Panc1 (cell line): ENCODE data around the gene GAL. TPM values are rescaled to one million over a fixed set of nuclear protein-coding genes. Genes with fewer than 3 reads are reported as not detected.

Experiments
- ATAC-seq: fragments of 200-7000 bp; cut with Tn5 transposase; 2 replicates; pipeline ENCODE4 v1.9.1; 2020; ENCODE audit warnings: mild to moderate bottlenecking, moderate library complexity
- BruUV-seq: library from RNA; stranded (reverse); fragments of 400-500 nt; replicated peaks from 2 replicates; lab custom pipeline; 2021; lab: Mats Ljungman, UMichigan
- CTCF ChIA-PET: fragments of 300-600 bp; sonication (Branson Sonifier 250); formaldehyde crosslinking; loops from one replicate; lab custom pipeline; 2022; ENCODE audit warnings: antibody characterized with exemption; lab: Charles Lee
- POLR2A ChIA-PET: fragments of 300-600 bp; sonication (Branson Sonifier 250); formaldehyde crosslinking; loops from one replicate; lab custom pipeline; 2022; ENCODE audit warnings: antibody characterized with exemption; lab: Charles Lee
- DNase-seq: peaks from one replicate; pipeline ENCODE4 v3.0.0-alpha.2; 2010; ENCODE audit warnings: low read depth, low spot score
- H3K27ac ChIP-seq: 2 replicates; pipeline ENCODE4 v1.5.1; 2011; ENCODE audit warnings: mild to moderate bottlenecking, low read length, inconsistent platforms
- H3K27me3 ChIP-seq: fragments of 200-500 bp; sonication (Bioruptor generic); 2 replicates; pipeline ENCODE4 v1.6.0; 2014; ENCODE audit warnings: low read length, inconsistent platforms; ENCODE audit not compliant: control insufficient read depth, insufficient read depth
- H3K36me3 ChIP-seq: fragments of 200-500 bp; sonication (Bioruptor generic); 2 replicates; pipeline ENCODE4 v1.5.1; 2014; ENCODE audit warnings: inconsistent platforms, mild to moderate bottlenecking, low read length, moderate library complexity; ENCODE audit not compliant: control insufficient read depth, insufficient read depth
- H3K4me1 ChIP-seq: 2 replicates; pipeline ENCODE4 v1.5.1; 2011; ENCODE audit warnings: inconsistent platforms, mild to moderate bottlenecking, low read length, moderate library complexity; ENCODE audit not compliant: control insufficient read depth, insufficient read depth
- H3K4me3 ChIP-seq, 2 experiments: 2 replicates each; pipeline ENCODE4 v1.5.1; 2011 to 2012; ENCODE audit warnings: low read depth in 2 of 2, low read length in 2 of 2, mild to moderate bottlenecking in 2 of 2, inconsistent platforms in 1 of 2, moderate library complexity in 1 of 2
- H3K9me3 ChIP-seq: fragments of 200-500 bp; sonication (Bioruptor generic); 2 replicates; pipeline ENCODE4 v1.5.1; 2014; ENCODE audit warnings: low read depth, mild to moderate bottlenecking, inconsistent platforms, low read length, moderate library complexity; ENCODE audit not compliant: control insufficient read depth, insufficient read depth
- POLR2AphosphoS5 ChIP-seq: IDR thresholded peaks from 2 replicates; pipeline ENCODE4 v1.6.1; 2012; ENCODE audit warnings: mild to moderate bottlenecking, low read depth, low read length, moderate library complexity
- REST ChIP-seq, 2 experiments: IDR thresholded peaks; 2 replicates each; pipeline ENCODE4 v1.6.1; 2011 to 2012; ENCODE audit warnings: low read depth in 2 of 2, control low read depth in 1 of 2, low read length in 1 of 2, mild to moderate bottlenecking in 1 of 2, moderate library complexity in 1 of 2; ENCODE audit not compliant: insufficient read depth in 1 of 2
- SIN3A ChIP-seq: IDR thresholded peaks from 2 replicates; pipeline ENCODE4 v1.6.1; 2012; ENCODE audit warnings: low read depth, mild to moderate bottlenecking, low read length, moderate library complexity, borderline replicate concordance; ENCODE audit not compliant: insufficient read depth
- TCF7L2 ChIP-seq: IDR thresholded peaks from 2 replicates; pipeline ENCODE4 v1.6.1; 2011; ENCODE audit warnings: mild to moderate bottlenecking, low read depth, low read length, inconsistent platforms
- in situ Hi-C: cut with HindIII; loops from 2 replicates; pipeline ENCODE4 v1.10.0; 2016; ENCODE audit warnings: low sequenced_read_pairs, low pct_unique_long_range_greater_than_20kb
- intact Hi-C: fragments of 100-400 bp; cut with micrococcal nuclease; formaldehyde crosslinking; loops from one replicate; pipeline ENCODE4 v1.10.0; 2022; ENCODE audit not compliant: unreplicated experiment
- total RNA-seq: library from RNA; stranded (reverse); gene quantifications from one replicate; pipeline ENCODE4 v1.2.1, GENCODE V29; 2021; ENCODE audit not compliant: unreplicated experiment
- TF ChIP-seq, protein P1 (sequence below): fragments of 450-650 bp; IDR thresholded peaks from 2 replicates; pipeline ENCODE4 v1.5.1; 2017; ENCODE audit warnings: mild to moderate bottlenecking

GAL gene
- total RNA-seq, 1 experiment from 2014 or later, result 16.5 TPM

DNA sequence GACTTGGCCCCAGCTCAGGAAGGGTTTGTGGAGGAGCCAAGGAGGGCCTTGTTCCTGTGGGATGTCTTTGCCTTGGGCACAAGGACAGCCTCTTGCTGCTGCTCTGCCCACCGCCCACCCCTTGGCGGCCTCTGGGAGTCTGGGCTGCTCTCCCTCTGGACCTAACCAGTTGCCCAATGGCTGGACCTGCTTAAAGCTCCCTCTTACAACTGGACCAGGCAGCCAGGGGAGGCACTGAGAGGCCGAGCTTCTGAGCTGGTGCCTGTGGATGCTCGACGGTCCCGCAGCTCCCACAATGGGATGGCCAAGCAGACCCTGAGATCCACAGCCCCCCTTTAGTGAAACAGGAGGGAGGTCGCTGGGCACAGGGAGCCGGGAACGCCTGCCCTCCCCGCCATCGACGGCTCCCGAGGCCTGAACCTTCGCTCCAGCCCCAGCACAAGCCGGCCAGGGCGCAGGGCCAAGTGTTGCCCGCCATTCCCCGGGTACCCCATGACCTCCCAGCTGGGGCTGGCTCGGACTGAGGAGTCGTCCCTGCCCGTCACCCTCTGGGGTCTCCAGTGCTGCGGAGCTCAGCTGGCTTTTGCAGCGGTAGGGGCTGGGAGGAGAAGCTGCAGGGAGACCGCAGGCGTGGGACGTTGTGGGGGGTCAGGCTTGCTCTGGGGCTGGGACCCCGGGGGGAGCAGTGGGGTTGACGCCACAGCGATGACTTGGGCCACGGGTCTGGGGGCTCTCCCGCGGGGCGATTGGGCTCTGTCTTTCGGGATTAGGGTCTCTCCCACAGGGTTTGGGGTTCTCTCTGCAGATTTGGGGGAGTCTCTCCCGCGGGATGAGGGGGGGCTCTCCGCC is 584 bp upstream of the GAL start:
- CTCF ChIA-PET, result no interaction called here
- TF ChIP-seq REST (IDR thresholded peaks at IDR 0.05; ENCODE audit: insufficient read depth in 1 of 2, low read depth in 2 of 2, low read length in 1 of 2) (no peak), SIN3A (no peak), TCF7L2 (no peak), POLR2AphosphoS5 (no peak)
- TF ChIP-seq, protein P1, sequence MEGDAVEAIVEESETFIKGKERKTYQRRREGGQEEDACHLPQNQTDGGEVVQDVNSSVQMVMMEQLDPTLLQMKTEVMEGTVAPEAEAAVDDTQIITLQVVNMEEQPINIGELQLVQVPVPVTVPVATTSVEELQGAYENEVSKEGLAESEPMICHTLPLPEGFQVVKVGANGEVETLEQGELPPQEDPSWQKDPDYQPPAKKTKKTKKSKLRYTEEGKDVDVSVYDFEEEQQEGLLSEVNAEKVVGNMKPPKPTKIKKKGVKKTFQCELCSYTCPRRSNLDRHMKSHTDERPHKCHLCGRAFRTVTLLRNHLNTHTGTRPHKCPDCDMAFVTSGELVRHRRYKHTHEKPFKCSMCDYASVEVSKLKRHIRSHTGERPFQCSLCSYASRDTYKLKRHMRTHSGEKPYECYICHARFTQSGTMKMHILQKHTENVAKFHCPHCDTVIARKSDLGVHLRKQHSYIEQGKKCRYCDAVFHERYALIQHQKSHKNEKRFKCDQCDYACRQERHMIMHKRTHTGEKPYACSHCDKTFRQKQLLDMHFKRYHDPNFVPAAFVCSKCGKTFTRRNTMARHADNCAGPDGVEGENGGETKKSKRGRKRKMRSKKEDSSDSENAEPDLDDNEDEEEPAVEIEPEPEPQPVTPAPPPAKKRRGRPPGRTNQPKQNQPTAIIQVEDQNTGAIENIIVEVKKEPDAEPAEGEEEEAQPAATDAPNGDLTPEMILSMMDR, result no peak
- in situ Hi-C loops, result no loop called here
- no peaks in the 10 kb centered on the region for H3K9me3 ChIP-seq
- POLR2A ChIA-PET, result no interaction called here
- no peak overlapping the region for H3K27ac ChIP-seq
- intact Hi-C loops, result no loop called here
- peaks cover 3% of the 10 kb centered on the region; the same call in 1 of the 2 replicates for H3K4me1 ChIP-seq
- DNase-seq (no peak), ATAC-seq (peak; percentile 39)
- H3K27me3 ChIP-seq, result peaks cover 4% of the 10 kb centered on the region; the same call in 1 of the 2 replicates
- H3K4me3 ChIP-seq, result peak overlapping the region; percentile 24 to 43; a peak in 3 of 4 replicates
- H3K36me3 ChIP-seq, result no peaks in the 10 kb centered on the region
- no TSS peak for BruUV-seq

DNA sequence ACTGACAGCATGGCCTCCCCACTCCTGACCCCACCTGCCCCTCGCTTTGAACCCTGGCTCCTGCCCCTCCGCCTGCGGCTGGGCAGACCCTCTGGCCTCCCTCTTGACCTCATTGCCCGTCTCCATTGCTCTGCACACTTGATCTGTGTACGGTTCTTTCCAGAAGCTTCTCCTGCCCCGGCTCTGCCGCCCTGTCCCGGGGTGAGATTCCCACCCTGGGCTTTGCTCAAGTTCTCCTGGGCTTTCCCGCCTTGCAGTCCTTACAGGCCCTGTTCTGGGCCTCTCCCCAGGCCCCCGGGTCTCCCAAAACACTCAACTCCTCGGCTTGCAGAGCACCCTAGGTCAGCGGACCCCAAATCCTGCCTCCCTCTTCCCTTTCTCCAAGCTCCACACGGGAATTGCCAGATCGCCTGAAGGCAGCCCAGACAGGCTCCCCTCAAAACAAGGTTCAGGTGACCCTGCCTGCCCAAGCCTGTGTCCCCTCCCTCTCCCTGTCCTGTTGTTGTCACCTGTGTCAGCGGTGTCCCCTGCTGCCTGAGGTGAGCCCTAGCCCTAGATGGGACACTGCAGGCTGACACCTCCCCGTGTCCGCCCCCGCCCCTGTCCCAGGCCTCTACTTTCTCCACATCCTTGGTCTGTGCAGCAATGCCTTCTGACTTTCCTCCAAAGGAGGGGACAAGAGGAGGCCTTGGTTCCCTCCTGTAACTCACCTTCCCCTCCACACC is 1.5 kb downstream of the GAL start:
- Histone ChIP-seq H3K27me3 (peaks cover 4% of the 10 kb centered on the region; the same call in 1 of the 2 replicates), H3K27ac (no peak overlapping the region), H3K9me3 (no peaks in the 10 kb centered on the region), H3K36me3 (no peaks in the 10 kb centered on the region), H3K4me3 (no peak overlapping the region), H3K4me1 (peaks cover 3% of the 10 kb centered on the region; the same call in 1 of the 2 replicates)
- DNase-seq, result no peak
- TF ChIP-seq TCF7L2, result no peak
- no peak for TF ChIP-seq SIN3A
- TF ChIP-seq POLR2AphosphoS5, result no peak
- TF ChIP-seq, protein P1, result no peak
- TF ChIP-seq REST (IDR thresholded peaks at IDR 0.05; ENCODE audit: insufficient read depth in 1 of 2, low read depth in 2 of 2, low read length in 1 of 2), result no peak
- ATAC-seq, result no peak
- BruUV-seq, result no TSS peak
- POLR2A ChIA-PET, result no interaction called here
- in situ Hi-C loops, result no loop called here
- CTCF ChIA-PET, result no interaction called here
- intact Hi-C loops, result no loop called here
